Measurements from ENCODE around the gene ADGRE3.
A peak's percentile ranks its signal among the peaks of the same experiment; 100 is the strongest.
"Not testable (repeated sequence)": the region's sequence is repeated elsewhere in the genome, so short reads cannot be mapped to it uniquely, and the experiment has no call there.

ADGRE3 gene

GRCh38 chr19:14613399-14614098, 61.1 kb downstream of the ADGRE3 start:
- not testable (repeated sequence) for FAIRE-seq; DNase-seq (ENCODE audit: insufficient read length, low spot score)
- TF ChIP-seq SPI1 (IDR thresholded peaks at IDR 0.05; ENCODE audit: low read depth, low read length) = peak; percentile 94

GRCh38 chr19:14612657-14613056, 62.0 kb downstream of the ADGRE3 start:
- no peak for DNase-seq (ENCODE audit: insufficient read length, low spot score)
- FAIRE-seq = no peak
- TF ChIP-seq SPI1 (IDR thresholded peaks at IDR 0.05; ENCODE audit: low read depth, low read length) = no peak
- TF ChIP-seq POLR2AphosphoS5 (IDR thresholded peaks at IDR 0.05; ENCODE audit: low read depth, low read length) = peak; percentile 63

- not testable (repeated sequence) for FAIRE-seq; DNase-seq (ENCODE audit: insufficient read length, low spot score)
- peak; percentile 65; the same call in 1 of the 2 replicates for TF ChIP-seq POLR2AphosphoS5 (IDR thresholded peaks at IDR 0.05; ENCODE audit: low read depth, low read length)
These were observed 62.4 kb downstream of the ADGRE3 start for GRCh38 chr19:14612242-14612641.

GRCh38 chr19:14611051-14611450, 63.6 kb downstream of the ADGRE3 start:
- no peak for FAIRE-seq
- no peak for TF ChIP-seq PAX5 (IDR thresholded peaks at IDR 0.05; ENCODE audit: insufficient read depth, low read length, severe bottlenecking)
- no peak for TF ChIP-seq TAF1 (IDR thresholded peaks at IDR 0.05; ENCODE audit: low read depth, low read length)
- no peak for TF ChIP-seq SPI1 (IDR thresholded peaks at IDR 0.05; ENCODE audit: low read depth, low read length)
- no peak for TF ChIP-seq POLR2AphosphoS5 (IDR thresholded peaks at IDR 0.05; ENCODE audit: low read depth, low read length)
- TF ChIP-seq POU2F2 (IDR thresholded peaks at IDR 0.05; ENCODE audit: low read depth, low read length) = no peak
- TF ChIP-seq POLR2A (IDR thresholded peaks at IDR 0.05; ENCODE audit: low read depth, low read length) = no peak
- DNase-seq (ENCODE audit: insufficient read length, low spot score) = no peak

- FAIRE-seq = no peak
- no peak for DNase-seq (ENCODE audit: insufficient read length, low spot score)
- TF ChIP-seq PAX5 (IDR thresholded peaks at IDR 0.05; ENCODE audit: insufficient read depth, low read length, severe bottlenecking) (no peak), TAF1 (IDR thresholded peaks at IDR 0.05; ENCODE audit: low read depth, low read length) (no peak), SPI1 (IDR thresholded peaks at IDR 0.05; ENCODE audit: low read depth, low read length) (no peak), POLR2AphosphoS5 (IDR thresholded peaks at IDR 0.05; ENCODE audit: low read depth, low read length) (peak; percentile 55), POLR2A (IDR thresholded peaks at IDR 0.05; ENCODE audit: low read depth, low read length) (peak; percentile 44; the same call in 1 of the 2 replicates), POU2F2 (IDR thresholded peaks at IDR 0.05; ENCODE audit: low read depth, low read length) (no peak)
These were observed 68.0 kb downstream of the ADGRE3 start for GRCh38 chr19:14606627-14607026.

- peak; percentile 63 for TF ChIP-seq POLR2A (IDR thresholded peaks at IDR 0.05; ENCODE audit: low read depth, low read length)
- TF ChIP-seq PAX5 (IDR thresholded peaks at IDR 0.05; ENCODE audit: insufficient read depth, low read length, severe bottlenecking) = peak; percentile 95
- peak; percentile 70; the same call in 1 of the 2 replicates for TF ChIP-seq POLR2AphosphoS5 (IDR thresholded peaks at IDR 0.05; ENCODE audit: low read depth, low read length)
- TF ChIP-seq SPI1 (IDR thresholded peaks at IDR 0.05; ENCODE audit: low read depth, low read length) = peak; percentile 92
- TF ChIP-seq POU2F2 (IDR thresholded peaks at IDR 0.05; ENCODE audit: low read depth, low read length) = peak; percentile 67; the same call in 1 of the 2 replicates
- no peak for TF ChIP-seq TAF1 (IDR thresholded peaks at IDR 0.05; ENCODE audit: low read depth, low read length)
- FAIRE-seq (peak; percentile 38), DNase-seq (ENCODE audit: insufficient read length, low spot score) (peak; percentile 53)
These were observed 70.7 kb downstream of the ADGRE3 start for GRCh38 chr19:14603990-14604387.

- FAIRE-seq (no peak), DNase-seq (ENCODE audit: insufficient read length, low spot score) (no peak)
- TF ChIP-seq POLR2AphosphoS5 (IDR thresholded peaks at IDR 0.05; ENCODE audit: low read depth, low read length) (peak; percentile 49), TAF1 (IDR thresholded peaks at IDR 0.05; ENCODE audit: low read depth, low read length) (no peak)
These were observed 75.0 kb downstream of the ADGRE3 start for GRCh38 chr19:14599548-14600147.

- TF ChIP-seq POU2F2 (IDR thresholded peaks at IDR 0.05; ENCODE audit: low read depth, low read length) = no peak
- TF ChIP-seq SPI1 (IDR thresholded peaks at IDR 0.05; ENCODE audit: low read depth, low read length) = no peak
- no peak for TF ChIP-seq POLR2AphosphoS5 (IDR thresholded peaks at IDR 0.05; ENCODE audit: low read depth, low read length)
- no peak for TF ChIP-seq PAX5 (IDR thresholded peaks at IDR 0.05; ENCODE audit: insufficient read depth, low read length, severe bottlenecking)
- no peak for TF ChIP-seq POLR2A (IDR thresholded peaks at IDR 0.05; ENCODE audit: low read depth, low read length)
- DNase-seq (ENCODE audit: insufficient read length, low spot score) (no peak), FAIRE-seq (peak; percentile 88)
These were observed 79.1 kb downstream of the ADGRE3 start for GRCh38 chr19:14595558-14595957.

GRCh38 chr19:14589433-14589832, 85.2 kb downstream of the ADGRE3 start:
- FAIRE-seq; DNase-seq (ENCODE audit: insufficient read length, low spot score): not testable (repeated sequence)

GRCh38 chr19:14585187-14585586, 89.5 kb downstream of the ADGRE3 start:
- DNase-seq (ENCODE audit: insufficient read length, low spot score) = not testable (repeated sequence)
- peak; percentile 98 for FAIRE-seq

- not testable (repeated sequence) for FAIRE-seq
- peak; percentile 68 for TF ChIP-seq POLR2AphosphoS5 (IDR thresholded peaks at IDR 0.05; ENCODE audit: low read depth, low read length)
- TF ChIP-seq POLR2A (IDR thresholded peaks at IDR 0.05; ENCODE audit: low read depth, low read length) = peak; percentile 72
These were observed 90.3 kb downstream of the ADGRE3 start for GRCh38 chr19:14584372-14584771.

More at GRCh38 chr19:14584372-14584771, 90.3 kb downstream of the ADGRE3 start:
- DNase-seq (ENCODE audit: insufficient read length, low spot score) = not testable (repeated sequence)
